Lower leg skin (tissue), 3 donors: Measurements from ENCODE around the gene EHD1.

Experiments used
- CTCF ChIP-seq, 3 donors: fragments of 450-650 bp; IDR thresholded peaks; one replicate each; pipeline ENCODE4 v1.5.1; 2016; ENCODE audit warnings: antibody characterized with exemption in 3 of 3, mild to moderate bottlenecking in 3 of 3, moderate library complexity in 2 of 3
- POLR2A ChIP-seq, 2 donors: fragments of 450-650 bp; IDR thresholded peaks; one replicate each; pipeline ENCODE4 v1.6.1; 2016 to 2017; ENCODE audit warnings: antibody characterized with exemption in 2 of 2, mild to moderate bottlenecking in 1 of 2, moderate library complexity in 1 of 2

- TF ChIP-seq CTCF (IDR thresholded peaks at IDR 0.05) (no peak), POLR2A (IDR thresholded peaks at IDR 0.05) (no peak)
These were observed 16.5 kb upstream of the EHD1 start for GRCh38 chr11:64894812-64895452.
